NCI-H1930 (cell line): Measurements from ENCODE around the gene SPIN1.
"Not testable (repeated sequence)": the region's sequence is repeated elsewhere in the genome, so short reads cannot be mapped to it uniquely, and the experiment has no call there.

ENCODE experiments used
- DNase-seq, 2 experiments: peaks; one replicate each; lab custom pipeline; 2025; lab: John Stamatoyannopoulos, UW

SPIN1 gene

DNA sequence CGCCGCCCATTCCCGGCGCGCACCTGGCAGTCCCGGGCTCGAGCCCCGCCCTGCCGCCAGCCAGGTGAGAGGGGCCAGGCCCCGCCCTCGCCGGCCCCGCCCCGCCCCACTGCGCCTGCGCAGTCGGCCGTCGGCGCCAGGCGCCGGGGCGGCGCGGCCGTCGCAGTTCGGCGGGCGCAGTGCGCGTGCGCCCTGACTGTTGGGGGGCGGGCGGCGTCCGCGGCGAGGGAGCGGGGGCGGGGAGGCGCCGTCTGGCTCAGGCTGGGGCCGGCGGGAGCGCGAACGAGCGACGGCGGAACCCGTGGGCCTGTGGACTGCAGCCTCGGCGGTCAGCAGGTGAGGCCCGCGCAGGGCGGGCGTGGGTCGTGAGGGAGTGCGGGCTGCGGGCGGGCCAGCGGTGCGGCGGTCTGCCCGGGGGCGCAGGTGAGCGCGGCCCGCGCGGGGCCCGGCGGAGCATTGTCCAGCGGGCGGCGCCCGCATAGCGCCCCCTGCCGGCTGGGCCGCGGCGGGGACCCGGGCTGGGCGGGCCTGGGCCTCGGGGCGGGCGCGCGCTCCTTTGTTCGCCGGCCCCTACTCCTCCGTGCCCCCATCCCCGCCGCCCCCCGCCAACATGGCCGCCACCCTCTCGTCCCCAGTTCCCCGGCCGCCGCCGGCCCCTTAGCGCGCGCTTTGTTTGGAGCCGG is at the start of gene SPIN1:
SPIN1 (plus strand) TSS at position 242 of the 683 bp plus-strand sequence. CDS start 38,096 bp downstream, outside the sequence.
- peak; percentile 75 to 84 for DNase-seq

DNA sequence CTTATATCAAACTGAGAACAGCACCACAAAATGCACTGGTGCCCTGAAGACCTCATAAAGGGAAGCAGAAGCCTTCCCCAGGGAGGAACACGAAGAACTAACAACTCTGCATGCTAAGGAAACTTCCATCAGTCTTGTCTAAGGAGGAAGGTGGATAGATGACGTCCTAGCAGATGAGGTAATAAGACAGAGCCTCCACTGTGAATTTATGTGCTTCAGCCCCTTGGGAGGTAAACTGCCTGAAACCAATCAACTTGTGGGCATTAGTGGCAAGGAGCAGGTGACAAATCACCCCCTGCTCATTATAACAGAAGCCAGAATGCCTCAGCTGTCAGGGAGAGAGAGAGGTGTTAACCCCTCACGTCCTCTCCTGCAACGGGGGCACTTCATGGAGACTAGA is 48.9 kb upstream of the SPIN1 start:
- DNase-seq: no peak

DNA sequence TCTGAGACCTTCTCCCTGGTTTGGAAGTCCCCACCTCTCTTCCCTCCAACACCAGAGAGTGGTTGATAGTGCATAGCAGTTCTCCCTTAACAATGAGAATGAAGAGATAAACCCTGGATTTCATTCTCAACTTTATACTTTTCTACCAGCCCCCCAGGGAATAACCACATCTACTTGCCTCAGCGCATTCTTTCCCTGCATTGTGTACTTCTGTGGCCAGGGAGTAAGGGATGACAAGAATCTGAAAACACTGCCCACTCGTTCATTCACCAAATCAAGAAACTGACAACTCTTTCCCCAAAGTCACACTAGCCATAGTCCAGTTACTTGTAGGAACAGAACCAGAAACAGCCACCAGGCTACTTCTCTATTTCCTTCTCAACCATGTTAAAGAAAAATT is 46.0 kb upstream of the SPIN1 start:
- DNase-seq: no peak

DNA sequence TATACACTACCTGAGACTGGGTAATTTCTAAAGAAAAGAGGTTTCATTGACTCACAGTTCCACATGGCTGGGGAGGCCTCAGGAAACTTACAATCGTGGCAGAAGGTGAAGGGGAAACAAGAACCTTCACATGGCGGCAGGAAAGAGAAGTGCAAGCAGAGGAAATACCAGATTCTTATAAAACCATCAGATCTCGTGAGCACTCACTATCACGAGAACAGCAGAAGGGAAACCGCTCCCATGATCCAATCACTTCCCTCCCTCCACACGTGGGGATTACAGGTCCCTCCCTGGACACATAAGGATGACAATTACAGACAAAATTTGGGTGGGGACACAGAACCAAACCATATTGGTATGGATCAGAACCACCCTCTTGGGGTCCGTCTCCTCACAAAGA is 44.2 kb upstream of the SPIN1 start:
- no peak for DNase-seq

DNA sequence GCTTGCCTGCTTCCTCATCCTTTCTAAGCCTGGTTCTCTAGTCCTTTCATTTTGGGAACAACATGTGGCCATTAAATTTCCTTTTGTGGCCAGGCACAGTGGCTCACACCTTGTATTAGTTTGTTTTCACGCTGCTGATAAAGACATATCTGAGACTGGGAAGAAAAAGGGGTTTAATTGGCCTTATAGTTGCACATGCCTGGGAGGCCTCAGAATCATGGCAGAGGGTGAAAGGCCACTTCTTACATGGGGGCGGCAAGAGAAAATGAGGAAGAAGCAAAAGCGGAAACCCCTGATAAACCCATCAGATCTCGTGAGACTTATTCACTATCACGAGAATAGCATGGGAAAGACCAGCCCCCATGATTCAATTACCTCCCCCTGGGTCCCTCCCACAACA is 37.9 kb upstream of the SPIN1 start:
- not testable (repeated sequence) for DNase-seq

DNA sequence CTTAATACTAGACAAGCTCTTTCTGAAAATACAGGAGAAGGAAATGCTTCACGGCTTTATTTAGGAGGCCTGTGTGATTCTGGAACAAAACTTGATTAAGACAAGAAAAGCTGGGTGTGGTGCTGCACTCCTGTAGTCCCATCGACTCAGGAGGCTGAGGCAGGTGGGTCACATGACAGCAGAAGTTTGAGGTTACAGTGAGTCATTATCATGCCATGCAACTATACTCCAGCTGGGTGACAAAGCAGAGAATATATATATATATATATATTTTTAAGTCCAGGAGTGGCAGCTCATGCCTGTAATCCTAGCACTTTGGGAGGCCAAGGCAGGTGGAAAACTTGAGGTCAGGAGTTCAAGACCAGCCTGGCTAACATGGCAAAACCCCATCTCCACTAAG is 33.1 kb upstream of the SPIN1 start:
- no peak for DNase-seq

DNA sequence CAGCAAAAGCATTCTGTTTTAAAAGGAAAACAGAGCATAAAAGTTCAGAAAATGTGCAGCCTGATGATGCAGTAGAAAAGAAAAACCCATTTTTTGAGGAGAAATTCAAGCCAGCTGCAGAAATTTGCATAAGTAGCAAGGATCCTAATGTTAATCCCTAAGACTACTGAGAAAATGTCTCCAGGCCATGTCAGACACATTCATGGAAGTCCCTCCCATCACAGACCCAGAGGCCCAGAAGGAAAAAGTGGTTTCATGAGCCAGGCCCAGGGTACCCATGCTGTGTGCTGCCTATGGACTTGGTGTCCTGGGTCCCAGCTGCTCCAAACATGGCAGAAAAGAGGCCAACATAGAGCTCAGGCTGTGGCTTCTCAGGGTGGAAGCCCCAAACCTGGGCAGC is 31.0 kb upstream of the SPIN1 start:
- not testable (repeated sequence) for DNase-seq

DNA sequence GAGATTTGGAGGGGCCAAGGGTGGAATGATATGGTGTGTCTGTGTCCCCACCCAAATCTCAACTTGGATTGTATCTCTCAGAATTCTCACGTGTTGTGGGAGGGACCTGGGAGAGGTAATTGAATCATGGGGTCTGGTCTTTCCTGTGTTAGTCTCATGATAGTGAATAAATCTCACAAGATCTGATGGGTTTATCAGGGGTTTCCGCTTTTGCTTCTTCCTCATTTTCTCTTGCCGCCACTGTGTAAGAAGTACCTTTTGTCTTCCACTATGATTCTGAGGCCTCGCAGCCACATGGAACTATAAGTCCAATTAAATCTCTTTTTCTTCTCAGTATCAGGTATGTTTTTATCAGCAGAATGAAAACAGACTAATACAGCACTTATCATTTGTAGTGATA is 29.5 kb upstream of the SPIN1 start:
- no peak for DNase-seq

DNA sequence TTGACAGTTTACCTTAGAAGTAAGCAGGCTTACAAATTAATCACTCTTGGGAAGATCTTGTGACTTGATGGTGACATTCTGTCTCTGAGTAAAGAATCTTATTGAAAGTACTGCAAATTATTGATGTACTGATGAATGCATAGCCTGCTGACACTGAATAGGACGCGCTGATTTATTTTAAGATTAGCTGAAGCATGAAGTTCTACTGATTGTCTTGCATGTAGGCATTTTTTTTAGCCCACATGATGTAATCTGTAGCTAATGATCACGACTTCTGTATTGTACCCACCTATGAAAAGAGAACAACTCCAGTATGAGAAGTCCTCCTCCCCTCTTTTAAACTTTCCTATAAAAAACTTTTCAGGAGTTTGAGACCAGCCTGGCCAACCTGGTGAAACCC is 28.3 kb upstream of the SPIN1 start:
- no peak for DNase-seq

DNA sequence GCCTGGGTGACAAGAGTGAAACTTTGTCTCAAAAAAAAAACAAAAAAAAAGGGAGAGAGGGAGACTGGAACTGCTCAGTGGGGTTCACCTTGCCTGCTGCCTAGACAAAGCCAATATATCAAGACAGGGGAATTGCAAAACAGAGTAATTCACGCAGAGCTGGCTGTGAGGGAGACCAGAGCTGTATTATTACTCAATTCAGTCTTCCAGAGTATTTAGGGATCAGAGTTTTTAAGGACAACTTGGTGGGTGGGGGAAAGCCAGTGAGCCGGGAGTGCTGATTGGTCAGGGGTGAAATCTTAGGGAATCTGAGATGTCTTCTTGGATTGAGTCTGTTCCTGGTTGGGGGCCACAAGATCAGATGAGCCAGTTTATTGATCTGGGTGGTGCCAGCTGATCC is 25.6 kb upstream of the SPIN1 start:
- DNase-seq: no peak

DNA sequence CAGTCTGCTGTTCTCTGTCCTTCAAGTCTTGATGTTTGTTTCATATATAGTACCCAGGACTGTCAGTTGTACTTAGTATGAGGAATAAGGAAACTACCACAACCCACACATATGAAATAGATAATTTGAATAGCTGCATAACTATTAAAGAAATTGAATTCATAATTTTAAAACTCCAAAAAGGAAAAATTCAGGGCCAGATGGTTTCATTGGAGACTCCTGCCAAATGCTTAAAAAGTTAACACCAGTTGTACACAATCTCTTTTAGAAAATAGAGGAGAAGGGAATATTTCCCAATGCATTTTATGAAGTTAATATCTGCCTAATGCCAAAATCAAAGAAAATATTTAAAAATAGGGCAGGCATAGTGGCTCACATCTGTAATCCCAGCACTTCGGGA is 24.6 kb upstream of the SPIN1 start:
- DNase-seq: no peak

DNA sequence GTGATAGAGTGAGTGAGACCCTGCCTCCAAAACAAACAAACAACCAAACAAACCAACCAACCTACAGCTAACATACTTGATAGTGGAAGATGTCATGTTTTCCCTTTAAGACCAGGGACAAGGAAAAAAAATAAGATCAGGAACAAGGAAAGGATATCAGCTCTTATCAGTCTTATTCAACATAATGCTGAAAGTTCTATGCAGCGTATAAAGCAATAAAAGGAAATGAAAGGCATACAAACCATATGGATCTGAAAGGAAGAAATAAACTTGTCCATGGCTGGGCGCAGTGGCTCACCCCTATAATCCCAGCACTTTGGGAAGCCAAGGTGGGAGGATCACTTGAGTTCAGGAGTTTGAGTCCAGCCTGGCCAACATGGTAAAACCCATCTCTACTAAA is 23.5 kb upstream of the SPIN1 start:
- DNase-seq: no peak

DNA sequence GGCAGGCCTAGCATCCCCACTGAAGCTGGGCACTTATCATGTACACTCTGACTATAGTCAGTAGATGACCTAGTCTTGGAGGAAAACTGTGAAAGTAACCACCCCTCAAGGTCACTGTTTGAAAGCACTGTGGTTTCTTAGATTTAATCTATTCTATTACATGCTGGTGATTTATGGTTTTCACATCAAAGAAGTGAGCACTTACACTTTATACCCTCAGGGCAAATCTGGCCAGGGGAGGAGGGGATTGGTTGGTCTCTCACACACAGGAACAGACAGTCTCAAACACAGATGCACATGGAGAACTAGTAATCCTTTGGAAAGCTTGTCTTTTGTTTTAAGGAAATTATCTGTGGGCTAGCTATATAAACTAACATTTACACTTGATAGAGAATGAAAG is 17.9 kb upstream of the SPIN1 start:
- DNase-seq: no peak

DNA sequence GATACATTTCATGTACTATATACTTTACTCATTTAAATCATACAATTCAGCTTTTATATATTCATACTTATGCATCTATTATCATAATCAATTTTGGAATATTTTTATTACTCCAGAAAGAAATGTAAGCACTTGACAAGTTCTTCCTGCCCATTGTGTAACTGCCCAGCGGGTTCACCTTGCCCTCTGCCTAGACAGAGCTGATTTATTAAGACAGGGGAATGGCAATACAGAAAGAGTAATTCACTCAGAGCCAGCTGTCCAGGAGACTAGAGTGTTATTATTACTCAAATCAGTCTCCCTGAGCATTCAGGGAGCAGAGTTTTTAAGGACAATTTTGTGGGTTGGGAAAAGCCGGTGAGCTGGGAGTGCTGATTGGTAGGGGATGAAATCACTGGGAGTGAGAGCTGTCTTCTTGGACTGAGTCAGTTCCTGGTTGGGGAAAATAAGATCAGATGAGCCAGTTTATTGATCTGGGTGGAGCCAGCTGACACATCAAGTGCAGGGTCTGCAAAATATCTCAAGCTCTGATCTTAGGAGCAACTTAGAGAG is 16.1 kb upstream of the SPIN1 start:
- no peak for DNase-seq

DNA sequence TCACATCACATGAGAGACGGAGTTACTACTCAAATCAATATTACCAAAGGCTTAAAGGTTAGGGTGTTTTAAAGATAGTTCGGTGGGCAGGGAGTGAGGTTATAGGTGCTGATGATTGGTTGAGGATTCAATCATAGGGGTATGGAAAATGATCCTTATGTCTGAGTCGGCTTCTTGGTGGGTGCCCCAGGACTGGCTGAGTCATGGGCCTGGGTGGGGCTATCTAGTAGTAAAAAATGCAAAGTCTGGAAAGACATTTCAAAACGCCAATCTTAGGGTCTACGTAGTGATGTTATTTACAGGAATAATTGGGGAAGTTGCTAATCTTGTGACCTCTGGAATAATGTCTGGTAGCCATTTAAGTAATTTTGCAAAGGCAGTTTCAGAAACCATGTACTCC is 15.2 kb upstream of the SPIN1 start:
- no peak for DNase-seq

DNA sequence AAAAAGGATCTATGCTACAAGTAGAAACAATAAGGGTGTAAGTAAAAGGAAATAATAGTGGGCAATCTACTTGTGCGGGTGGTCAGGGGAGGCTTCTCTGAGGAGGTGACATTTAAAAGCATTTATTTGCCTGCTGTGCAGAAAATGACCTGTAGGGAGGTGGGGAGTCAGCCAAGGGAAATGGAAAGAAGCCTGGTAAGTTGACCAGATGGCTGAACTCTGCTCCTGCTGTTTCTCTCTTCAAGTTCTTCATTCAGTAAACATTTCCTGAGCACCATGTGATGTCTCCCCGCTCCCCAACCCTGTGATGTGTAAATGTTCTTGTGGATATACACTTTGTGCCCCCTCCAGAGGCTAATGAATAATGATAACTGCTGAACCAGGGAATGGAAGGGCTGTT is 9.9 kb upstream of the SPIN1 start:
- DNase-seq: no peak

DNA sequence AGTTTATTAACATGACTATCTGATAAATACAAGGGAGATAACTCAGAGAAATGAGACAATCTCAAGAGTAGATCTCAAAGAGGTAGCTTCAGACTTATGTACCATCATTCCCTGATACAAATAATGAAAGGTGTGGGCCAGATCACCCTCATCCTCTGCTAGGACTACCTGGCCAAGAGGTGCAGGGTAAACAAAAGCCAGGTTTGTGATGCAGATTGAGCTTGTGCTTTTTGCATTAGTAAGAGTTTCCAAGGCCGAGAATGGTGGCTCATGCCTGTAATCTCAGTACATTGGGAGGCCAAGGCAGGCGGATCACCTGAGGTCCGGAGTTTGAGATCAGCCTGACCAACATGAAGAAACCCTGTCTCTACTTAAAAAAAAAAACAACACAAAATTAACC is 8.9 kb upstream of the SPIN1 start:
- DNase-seq: no peak

DNA sequence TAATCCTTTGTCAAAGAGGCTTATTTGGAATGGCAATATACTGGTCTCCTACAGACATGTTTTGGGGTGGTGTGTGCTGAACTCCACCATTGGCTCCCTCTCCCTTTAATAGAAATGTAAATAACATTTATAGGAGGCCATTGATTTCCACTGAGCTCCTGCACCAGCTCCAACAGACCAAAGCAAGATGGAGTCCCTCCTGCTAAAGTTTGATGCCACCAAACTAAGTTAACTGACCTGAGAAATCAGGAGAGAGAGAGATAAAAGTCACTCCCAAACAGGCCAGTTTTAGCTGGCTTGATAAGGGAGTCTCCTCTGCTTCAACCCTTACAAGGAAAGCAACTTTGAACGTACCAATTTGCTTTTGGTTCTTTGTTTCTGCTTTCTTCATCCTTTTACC is 8.1 kb upstream of the SPIN1 start:
- DNase-seq: no peak

DNA sequence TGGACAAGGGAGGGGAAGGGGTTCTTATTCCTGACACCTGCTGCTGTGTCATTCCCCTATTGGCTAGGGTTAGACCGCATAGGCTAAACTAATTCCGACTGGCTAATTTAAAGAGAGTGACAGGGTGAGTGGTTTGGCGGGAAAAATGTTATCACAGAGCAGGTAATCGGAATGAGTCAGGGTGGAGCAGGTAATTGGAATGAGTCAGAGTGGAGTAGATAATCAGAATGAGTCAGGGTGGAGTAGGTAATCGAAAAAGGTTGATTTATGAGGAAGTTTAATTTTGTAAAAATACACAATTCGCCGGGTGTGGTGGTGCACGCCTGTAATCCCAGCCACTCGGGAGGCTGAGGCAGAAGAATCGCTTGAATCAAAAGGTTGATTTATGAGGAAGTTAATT is 6.9 kb upstream of the SPIN1 start:
- not testable (repeated sequence) for DNase-seq

DNA sequence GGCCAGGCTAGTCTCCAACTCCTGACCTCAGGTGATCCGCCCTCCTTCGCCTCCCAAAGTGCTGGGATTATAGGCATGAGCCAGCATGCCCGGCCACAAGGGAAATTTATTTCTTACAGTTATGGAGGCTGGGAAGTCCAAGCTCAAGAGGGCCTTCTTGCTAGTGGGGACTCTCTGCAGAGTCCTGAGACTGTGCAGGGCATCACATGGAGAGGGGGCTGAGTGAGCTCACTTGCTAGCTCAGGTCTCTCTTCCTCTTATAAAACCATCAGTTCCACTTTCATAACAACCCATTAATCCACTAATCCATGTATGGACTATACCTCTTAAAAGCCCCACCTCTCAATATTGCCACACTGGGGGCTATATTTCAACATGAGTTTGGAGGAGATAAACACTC is 5.1 kb upstream of the SPIN1 start:
- DNase-seq: no peak

DNA sequence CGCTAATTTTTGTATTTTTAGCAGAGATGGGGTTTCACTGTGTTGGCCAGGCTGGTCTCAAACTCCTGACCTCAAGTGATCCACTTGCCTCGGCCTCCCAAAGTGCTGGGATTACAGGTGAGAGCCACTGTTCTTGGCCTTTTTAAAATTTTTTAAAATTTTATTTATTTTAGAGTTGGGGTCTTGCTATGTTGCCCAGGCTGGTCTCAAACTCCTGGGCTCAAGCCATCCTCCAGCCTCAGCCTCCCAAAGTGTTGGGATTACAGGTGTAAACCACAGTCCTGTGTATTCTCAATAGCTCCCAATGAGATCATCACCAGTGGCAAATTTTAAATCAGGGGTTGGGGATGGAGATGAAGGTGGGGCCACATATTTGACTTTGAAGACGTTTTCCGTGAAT is 2.1 kb upstream of the SPIN1 start:
- DNase-seq: not testable (repeated sequence)

DNA sequence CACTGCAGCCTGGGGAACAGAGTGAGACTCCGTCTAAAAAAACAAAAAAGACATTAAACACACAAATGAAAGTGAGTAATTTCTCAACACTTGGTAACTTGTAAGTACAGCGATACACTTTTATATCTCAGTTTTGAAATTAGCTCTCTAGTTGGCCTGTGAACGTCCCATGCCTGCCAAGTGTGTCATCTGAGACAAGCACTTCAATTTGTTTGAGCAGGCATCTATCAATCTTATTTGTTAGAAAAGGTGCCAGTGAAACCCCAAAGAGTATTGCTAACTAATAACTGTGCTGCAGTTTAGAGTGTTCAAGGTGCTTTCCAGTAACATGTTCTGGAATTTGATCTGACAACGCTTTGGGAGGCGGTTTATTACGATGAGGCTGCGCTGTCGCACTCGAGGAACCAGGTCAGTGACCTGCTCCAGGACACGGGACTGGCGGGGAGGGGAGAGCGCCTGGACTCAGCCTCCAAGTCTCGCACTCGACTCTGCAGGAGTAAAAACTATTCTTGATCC is 1.1 kb upstream of the SPIN1 start:
- no peak for DNase-seq

DNA sequence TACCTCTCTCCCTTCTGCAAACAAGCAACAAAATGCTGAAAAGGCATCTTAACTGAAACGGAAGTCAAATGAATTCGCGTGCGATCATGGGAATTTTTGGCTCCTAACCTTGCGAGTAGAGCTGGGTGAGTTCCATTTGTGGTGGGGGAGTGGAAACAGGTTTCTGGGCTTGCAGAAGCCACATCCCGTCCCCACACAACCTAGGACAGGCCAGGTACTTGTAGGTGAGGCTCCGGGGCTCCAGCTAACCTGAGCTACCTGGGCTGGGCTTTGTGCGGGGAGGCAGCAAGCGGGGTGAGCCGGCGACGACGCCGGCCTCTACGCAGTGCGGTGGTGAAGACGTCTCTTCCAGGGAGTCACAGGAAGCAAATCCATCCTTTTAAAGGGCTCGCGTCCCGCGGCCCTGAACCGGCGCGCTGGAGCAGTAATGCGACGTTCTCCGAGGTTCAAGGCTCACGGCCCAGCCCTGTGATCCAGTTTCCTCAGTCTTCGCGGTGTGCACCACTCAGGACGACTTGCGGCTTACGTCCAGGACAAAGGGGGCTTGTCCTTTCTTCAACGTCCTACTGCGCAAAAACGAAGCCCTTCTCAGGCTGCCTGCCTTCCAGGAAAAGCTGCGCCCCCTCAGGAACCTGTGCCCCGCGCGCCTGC is 567 bp upstream of the SPIN1 start:
- peak in 1 of 2 experiments; percentile 16 for DNase-seq
